Measurements from ENCODE around the gene LAPTM4A. TPM values are rescaled to one million over a fixed set of nuclear protein-coding genes. Genes with fewer than 3 reads are reported as not detected.
A peak's percentile ranks its signal among the peaks of the same experiment; 100 is the strongest.
"Not testable (repeated sequence)": the region's sequence is repeated elsewhere in the genome, so short reads cannot be mapped to it uniquely, and the experiment has no call there.

LAPTM4A gene
- total RNA-seq, 2 donors from 2014 or later, result 199 to 230 TPM

GRCh38 chr2:20080839-20081415 is 29.5 kb upstream of the LAPTM4A start:
- intact Hi-C loops (cut with DNase I), result no loop called here
- DNase-seq (ENCODE audit: low spot score), result no peak

- no peak for DNase-seq (ENCODE audit: low spot score)
- intact Hi-C loops (cut with DNase I), result no loop called here
Observed at GRCh38 chr2:20080428-20080827, 29.0 kb upstream of the LAPTM4A start.

- intact Hi-C loops (cut with DNase I), result no loop called here
- peak; percentile 72 for DNase-seq (ENCODE audit: low spot score)
Observed at GRCh38 chr2:20079546-20080115, 28.2 kb upstream of the LAPTM4A start.

GRCh38 chr2:20077411-20077940 is 26.0 kb upstream of the LAPTM4A start:
- no peak for DNase-seq (ENCODE audit: low spot score)
- intact Hi-C loops (cut with DNase I), result no loop called here

GRCh38 chr2:20076757-20077156 is 25.3 kb upstream of the LAPTM4A start:
- intact Hi-C loops (cut with DNase I), result no loop called here
- peak; percentile 66 for DNase-seq (ENCODE audit: low spot score)

- no peak for DNase-seq (ENCODE audit: low spot score)
- intact Hi-C loops (cut with DNase I), result no loop called here
Observed at GRCh38 chr2:20074901-20075300, 23.5 kb upstream of the LAPTM4A start.

GRCh38 chr2:20074046-20074648 is 22.7 kb upstream of the LAPTM4A start:
- DNase-seq (ENCODE audit: low spot score); intact Hi-C loops (cut with DNase I): not testable (repeated sequence)

GRCh38 chr2:20073460-20073859 is 22.0 kb upstream of the LAPTM4A start:
- intact Hi-C loops (cut with DNase I), result no loop called here
- DNase-seq (ENCODE audit: low spot score), result no peak

- no peak for DNase-seq (ENCODE audit: low spot score)
- intact Hi-C loops (cut with DNase I), result loop anchor here in 1 of 2 donors (1.0 kb wide), 1 partner anchor 16 kb away; no protein-coding TSS in a partner anchor
Observed at GRCh38 chr2:20072436-20073158, 21.2 kb upstream of the LAPTM4A start.

GRCh38 chr2:20071397-20072383 is 20.3 kb upstream of the LAPTM4A start:
- intact Hi-C loops (cut with DNase I), result loop anchor here in 1 of 2 donors (1.0 kb wide), 1 partner anchor 17 kb away; no protein-coding TSS in a partner anchor
- DNase-seq (ENCODE audit: low spot score), result peak; percentile 79

- DNase-seq (ENCODE audit: low spot score), result no peak
- intact Hi-C loops (cut with DNase I), result no loop called here
Observed at GRCh38 chr2:20069756-20070155, 18.3 kb upstream of the LAPTM4A start.

GRCh38 chr2:20067992-20068584 is 16.7 kb upstream of the LAPTM4A start:
- DNase-seq (ENCODE audit: low spot score), result no peak
- intact Hi-C loops (cut with DNase I), result no loop called here

GRCh38 chr2:20065885-20066602 is 14.6 kb upstream of the LAPTM4A start:
- intact Hi-C loops (cut with DNase I), result no loop called here
- no peak for DNase-seq (ENCODE audit: low spot score)

- no peak for DNase-seq (ENCODE audit: low spot score)
- intact Hi-C loops (cut with DNase I), result no loop called here
Observed at GRCh38 chr2:20064841-20065240, 13.4 kb upstream of the LAPTM4A start.

- no peak for DNase-seq (ENCODE audit: low spot score)
- intact Hi-C loops (cut with DNase I), result no loop called here
Observed at GRCh38 chr2:20064421-20064820, 13.0 kb upstream of the LAPTM4A start.

- peak; percentile 85 for DNase-seq (ENCODE audit: low spot score)
- intact Hi-C loops (cut with DNase I), result no loop called here
Observed at GRCh38 chr2:20062615-20063545, 11.5 kb upstream of the LAPTM4A start.

- intact Hi-C loops (cut with DNase I), result no loop called here
- no peak for DNase-seq (ENCODE audit: low spot score)
Observed at GRCh38 chr2:20061940-20062339, 10.5 kb upstream of the LAPTM4A start.
